DND-41 (cell line): ENCODE data around the gene TLR4.

Experiments
- ATAC-seq: fragments of 200-7000 bp; cut with Tn5 transposase; 3 replicates; pipeline ENCODE4 v1.9.1; 2021; ENCODE audit warnings: low read depth; ENCODE audit not compliant: insufficient read depth
- DNase-seq: peaks from one replicate; pipeline ENCODE4 v3.0.0-alpha.2; 2020
- H2AFZ ChIP-seq: 2 replicates; pipeline ENCODE4 v1.6.0; 2012; ENCODE audit warnings: low read depth, low read length
- H3K27ac ChIP-seq: 2 replicates; pipeline ENCODE4 v1.5.1; 2012; ENCODE audit warnings: low read length, inconsistent platforms
- H3K27me3 ChIP-seq: fragments of 200-600 bp; sonication (generic); 2 replicates; pipeline ENCODE4 v1.6.0; 2012; ENCODE audit warnings: low read length, mild to moderate bottlenecking, inconsistent platforms; ENCODE audit not compliant: insufficient read depth, poor library complexity
- H3K36me3 ChIP-seq: 2 replicates; pipeline ENCODE4 v1.5.1; 2012; ENCODE audit warnings: low read length, inconsistent platforms; ENCODE audit not compliant: insufficient read depth
- H3K4me1 ChIP-seq: 2 replicates; pipeline ENCODE4 v1.5.1; 2012; ENCODE audit warnings: mild to moderate bottlenecking, low read length; ENCODE audit not compliant: insufficient read depth
- H3K4me2 ChIP-seq: 2 replicates; pipeline ENCODE4 v1.6.0; 2012; ENCODE audit warnings: mild to moderate bottlenecking, moderate library complexity, low read length, inconsistent platforms; ENCODE audit not compliant: insufficient read depth
- H3K4me3 ChIP-seq, 2 experiments: fragments of 200-600 bp in 1 of 2; shearing (Covaris generic) in 1 of 2; 2 replicates each; pipeline ENCODE4 v1.5.1; 2012 to 2016; ENCODE audit warnings: inconsistent platforms in 2 of 2, low read length in 2 of 2, mild to moderate bottlenecking in 2 of 2, low read depth in 1 of 2, moderate library complexity in 1 of 2
- H3K79me2 ChIP-seq: 2 replicates; pipeline ENCODE4 v1.6.0; 2012; ENCODE audit warnings: low read length, inconsistent platforms; ENCODE audit not compliant: insufficient read depth
- H3K9ac ChIP-seq: 2 replicates; pipeline ENCODE4 v1.6.0; 2012; ENCODE audit warnings: low read depth, mild to moderate bottlenecking, inconsistent platforms, low read length, moderate library complexity
- H3K9me3 ChIP-seq: 2 replicates; pipeline ENCODE4 v1.5.1; 2012; ENCODE audit warnings: low read length, moderate library complexity, mild to moderate bottlenecking, inconsistent platforms; ENCODE audit not compliant: insufficient read depth, severe bottlenecking
- H4K20me1 ChIP-seq: 2 replicates; pipeline ENCODE4 v1.6.0; 2012; ENCODE audit warnings: low read length; ENCODE audit not compliant: insufficient read depth
- EZH2 ChIP-seq: IDR thresholded peaks from 3 replicates; pipeline ENCODE4 v1.6.1; 2012; ENCODE audit warnings: borderline replicate concordance, low read depth, mild to moderate bottlenecking, moderate library complexity, low read length, inconsistent platforms; ENCODE audit not compliant: severe bottlenecking
- TF ChIP-seq, protein P1 (sequence below): IDR thresholded peaks from 2 replicates; pipeline ENCODE4 v1.5.1; 2012; ENCODE audit warnings: borderline replicate concordance, low read length, moderate library complexity, mild to moderate bottlenecking; ENCODE audit not compliant: poor library complexity, severe bottlenecking; ENCODE audit errors: extremely low read depth

Gene TLR4

GRCh38 chr9:117733465-117733864, 29.3 kb downstream of the TLR4 start:
- DNase-seq = no peak
- no peak for TF ChIP-seq EZH2
- TF ChIP-seq, protein P1, sequence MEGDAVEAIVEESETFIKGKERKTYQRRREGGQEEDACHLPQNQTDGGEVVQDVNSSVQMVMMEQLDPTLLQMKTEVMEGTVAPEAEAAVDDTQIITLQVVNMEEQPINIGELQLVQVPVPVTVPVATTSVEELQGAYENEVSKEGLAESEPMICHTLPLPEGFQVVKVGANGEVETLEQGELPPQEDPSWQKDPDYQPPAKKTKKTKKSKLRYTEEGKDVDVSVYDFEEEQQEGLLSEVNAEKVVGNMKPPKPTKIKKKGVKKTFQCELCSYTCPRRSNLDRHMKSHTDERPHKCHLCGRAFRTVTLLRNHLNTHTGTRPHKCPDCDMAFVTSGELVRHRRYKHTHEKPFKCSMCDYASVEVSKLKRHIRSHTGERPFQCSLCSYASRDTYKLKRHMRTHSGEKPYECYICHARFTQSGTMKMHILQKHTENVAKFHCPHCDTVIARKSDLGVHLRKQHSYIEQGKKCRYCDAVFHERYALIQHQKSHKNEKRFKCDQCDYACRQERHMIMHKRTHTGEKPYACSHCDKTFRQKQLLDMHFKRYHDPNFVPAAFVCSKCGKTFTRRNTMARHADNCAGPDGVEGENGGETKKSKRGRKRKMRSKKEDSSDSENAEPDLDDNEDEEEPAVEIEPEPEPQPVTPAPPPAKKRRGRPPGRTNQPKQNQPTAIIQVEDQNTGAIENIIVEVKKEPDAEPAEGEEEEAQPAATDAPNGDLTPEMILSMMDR = no peak
- no peak overlapping the region for H3K9ac ChIP-seq
- H3K9me3 ChIP-seq = no peaks in the 10 kb centered on the region
- H3K79me2 ChIP-seq = no peaks in the 10 kb centered on the region
- no peak overlapping the region for H3K4me3 ChIP-seq
- no peak overlapping the region for H3K4me2 ChIP-seq
- H3K27me3 ChIP-seq = no peaks in the 10 kb centered on the region
- H4K20me1 ChIP-seq = no peaks in the 10 kb centered on the region
- no peak overlapping the region for H3K27ac ChIP-seq
- no peaks in the 10 kb centered on the region for H3K4me1 ChIP-seq
- no peak overlapping the region for H2AFZ ChIP-seq
- no peak for ATAC-seq
- no peaks in the 10 kb centered on the region for H3K36me3 ChIP-seq

DNA sequence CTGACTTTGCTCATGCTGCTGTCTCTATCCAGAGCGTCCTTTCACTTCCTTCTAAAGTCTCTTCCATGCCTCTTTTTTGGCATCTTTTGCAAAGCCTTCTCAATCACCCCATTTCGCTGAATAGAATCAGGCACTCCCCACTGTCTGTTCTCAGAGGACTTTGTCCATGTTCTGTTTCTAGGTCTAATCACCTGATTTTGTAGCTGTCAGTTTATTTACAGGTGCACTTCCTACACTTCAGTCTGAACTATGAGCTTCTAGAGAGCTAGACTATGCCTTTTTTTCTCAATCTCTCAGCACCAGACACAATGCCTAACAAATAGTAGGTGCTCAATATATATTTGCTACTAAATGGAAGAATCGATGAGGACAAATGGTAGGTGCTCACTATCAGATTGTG, 29.9 kb downstream of the TLR4 start:
- Histone ChIP-seq H3K79me2 (no peaks in the 10 kb centered on the region), H4K20me1 (no peaks in the 10 kb centered on the region), H3K4me3 (no peak overlapping the region), H3K4me2 (no peak overlapping the region), H2AFZ (no peak overlapping the region), H3K36me3 (no peaks in the 10 kb centered on the region), H3K27me3 (no peaks in the 10 kb centered on the region), H3K9me3 (no peaks in the 10 kb centered on the region), H3K4me1 (no peaks in the 10 kb centered on the region), H3K9ac (no peak overlapping the region), H3K27ac (no peak overlapping the region)
- no peak for ATAC-seq
- DNase-seq = no peak
- TF ChIP-seq, protein P1 = no peak
- TF ChIP-seq EZH2 = no peak

- no peaks in the 10 kb centered on the region for H3K9me3 ChIP-seq
- TF ChIP-seq, protein P1 = no peak
- TF ChIP-seq EZH2 = no peak
Measured at GRCh38 chr9:117734523-117735314, 30.5 kb downstream of the TLR4 start.

More at GRCh38 chr9:117734523-117735314, 30.5 kb downstream of the TLR4 start:
- H2AFZ ChIP-seq = no peak overlapping the region
- ATAC-seq (no peak), DNase-seq (no peak)
- H3K4me3 ChIP-seq = no peak overlapping the region
- H3K4me1 ChIP-seq = no peaks in the 10 kb centered on the region
- H3K36me3 ChIP-seq = no peaks in the 10 kb centered on the region
- H3K27me3 ChIP-seq = no peaks in the 10 kb centered on the region
- H3K4me2 ChIP-seq = no peak overlapping the region
- H3K9ac ChIP-seq = no peak overlapping the region
- no peaks in the 10 kb centered on the region for H3K79me2 ChIP-seq
- H3K27ac ChIP-seq = no peak overlapping the region
- no peaks in the 10 kb centered on the region for H4K20me1 ChIP-seq
